Mucosa of descending colon (tissue), 3 donors: ENCODE measurements around the gene HMX1. TPM values are rescaled to one million over a fixed set of nuclear protein-coding genes. Genes with fewer than 3 reads are reported as not detected.

ENCODE experiments used
- ATAC-seq: fragments of 200-7000 bp; cut with Tn5 transposase; one replicate; pipeline ENCODE4 v1.9.1; 2020; ENCODE audit warnings: mild to moderate bottlenecking, moderate library complexity
- DNase-seq, 3 donors: peaks; one replicate each; pipeline ENCODE4 v3.0.0-alpha.2; 2020
- H3K36me3 ChIP-seq: fragments of 200-600 bp; one replicate; pipeline ENCODE4 v1.8.0; 2021; ENCODE audit warnings: low read depth, mild to moderate bottlenecking
- H3K4me1 ChIP-seq: fragments of 200-600 bp; one replicate; pipeline ENCODE4 v1.8.0; 2021; ENCODE audit warnings: low read depth, mild to moderate bottlenecking
- H3K4me3 ChIP-seq: fragments of 200-600 bp; one replicate; pipeline ENCODE4 v1.8.0; 2021; ENCODE audit warnings: mild to moderate bottlenecking
- H3K9me3 ChIP-seq: fragments of 200-600 bp; one replicate; pipeline ENCODE4 v1.8.0; 2021; ENCODE audit warnings: mild to moderate bottlenecking
- intact Hi-C, 2 donors: fragments of 100-400 bp; cut with DNase I in 1 of 2; cut with micrococcal nuclease in 1 of 2; formaldehyde crosslinking; loops; one replicate each; pipeline versions ENCODE4 v1.11.0 to v1.11.1; 2022; cut with DNase I, micrococcal nuclease
- total RNA-seq, 3 donors: library from RNA; stranded (reverse); fragmentation: NEBNext Ultra II Directional in 2 of 3; extraction: Animal tissue kit (Norgen Biotek cat#: 25700) in 2 of 3; gene quantifications; one replicate each; pipeline versions ENCODE4 v1.2.1 to v1.2.4, GENCODE V29; 2021 to 2023
- TF ChIP-seq, protein P1 (sequence below): fragments of 200-600 bp; IDR thresholded peaks from one replicate; pipeline ENCODE4 v1.8.0; 2022; ENCODE audit warnings: antibody characterized with exemption, mild to moderate bottlenecking
- donor health status: DM: no; HTN: no; CAD: no; lungs with moderate emphysema.
- donor health status: DM: no; HTN: no; CAD: no.
- donor health status: DM: no; HTN: yes; CAD: no.

The HMX1 gene
- total RNA-seq, 3 donors from 2014 or later: 0.19 TPM; not detected in 2

GRCh38 chr4:8904041-8904501, 32.4 kb upstream of the HMX1 start:
- TF ChIP-seq, protein P1, sequence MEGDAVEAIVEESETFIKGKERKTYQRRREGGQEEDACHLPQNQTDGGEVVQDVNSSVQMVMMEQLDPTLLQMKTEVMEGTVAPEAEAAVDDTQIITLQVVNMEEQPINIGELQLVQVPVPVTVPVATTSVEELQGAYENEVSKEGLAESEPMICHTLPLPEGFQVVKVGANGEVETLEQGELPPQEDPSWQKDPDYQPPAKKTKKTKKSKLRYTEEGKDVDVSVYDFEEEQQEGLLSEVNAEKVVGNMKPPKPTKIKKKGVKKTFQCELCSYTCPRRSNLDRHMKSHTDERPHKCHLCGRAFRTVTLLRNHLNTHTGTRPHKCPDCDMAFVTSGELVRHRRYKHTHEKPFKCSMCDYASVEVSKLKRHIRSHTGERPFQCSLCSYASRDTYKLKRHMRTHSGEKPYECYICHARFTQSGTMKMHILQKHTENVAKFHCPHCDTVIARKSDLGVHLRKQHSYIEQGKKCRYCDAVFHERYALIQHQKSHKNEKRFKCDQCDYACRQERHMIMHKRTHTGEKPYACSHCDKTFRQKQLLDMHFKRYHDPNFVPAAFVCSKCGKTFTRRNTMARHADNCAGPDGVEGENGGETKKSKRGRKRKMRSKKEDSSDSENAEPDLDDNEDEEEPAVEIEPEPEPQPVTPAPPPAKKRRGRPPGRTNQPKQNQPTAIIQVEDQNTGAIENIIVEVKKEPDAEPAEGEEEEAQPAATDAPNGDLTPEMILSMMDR: no peak
- peaks cover 18% of the 10 kb centered on the region for H3K9me3 ChIP-seq

DNA sequence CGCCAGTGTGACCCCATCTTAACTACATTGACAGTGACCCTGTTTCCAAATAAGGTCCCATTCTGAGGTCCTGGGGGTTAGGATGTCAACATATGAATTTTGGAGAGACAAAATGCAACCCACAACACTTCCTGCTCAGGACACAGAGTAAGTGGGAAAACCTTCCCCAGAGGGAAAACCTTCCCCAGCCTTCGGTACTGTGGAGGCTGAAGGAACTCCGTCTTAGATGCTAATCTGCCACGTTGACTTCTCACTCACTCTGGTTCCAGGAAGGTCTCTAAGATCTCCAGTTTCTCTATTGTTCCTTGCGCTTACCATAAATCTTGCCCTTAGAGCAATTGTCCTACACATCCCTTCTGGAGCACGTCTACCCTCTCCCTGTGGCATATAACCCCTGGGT, 29.7 kb upstream of the HMX1 start:
- TF ChIP-seq, protein P1: no peak
- no peaks in the 10 kb centered on the region for H3K36me3 ChIP-seq
- peaks cover 18% of the 10 kb centered on the region for H3K9me3 ChIP-seq
- DNase-seq (no peak), ATAC-seq (no peak)
- intact Hi-C loops: no loop called here
- H3K4me3 ChIP-seq: no peak overlapping the region
- H3K4me1 ChIP-seq: no peaks in the 10 kb centered on the region

More at GRCh38 chr4:8904041-8904501, 32.4 kb upstream of the HMX1 start:
- DNase-seq: peak in 2 of 3 donors; percentile 2 to 15
- no peak for ATAC-seq
- intact Hi-C loops: no loop called here
- H3K4me1 ChIP-seq: no peaks in the 10 kb centered on the region
- H3K4me3 ChIP-seq: no peak overlapping the region
- no peaks in the 10 kb centered on the region for H3K36me3 ChIP-seq

DNA sequence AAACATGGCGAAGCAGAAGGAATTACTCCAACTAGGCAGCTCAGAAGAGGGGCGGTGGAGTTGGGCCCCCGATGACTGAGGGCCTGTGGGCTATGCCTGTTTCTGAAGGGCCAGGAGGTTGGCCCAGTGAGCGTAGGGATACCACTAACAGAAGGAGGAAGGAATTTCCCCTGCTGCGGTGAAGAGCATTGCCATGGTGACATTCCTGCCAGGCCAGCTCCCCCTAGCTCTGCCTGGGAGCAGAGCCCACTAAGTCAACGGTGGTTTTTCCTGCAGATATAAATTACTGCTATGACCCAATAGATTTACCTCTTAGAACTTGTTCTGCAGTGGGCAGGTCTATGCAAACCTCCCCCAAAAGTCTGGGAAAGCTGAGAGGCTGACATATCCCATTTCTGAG, 28.9 kb upstream of the HMX1 start:
- ATAC-seq (no peak), DNase-seq (no peak)
- Histone ChIP-seq H3K36me3 (no peaks in the 10 kb centered on the region), H3K4me3 (no peak overlapping the region), H3K4me1 (no peaks in the 10 kb centered on the region), H3K9me3 (peaks cover 18% of the 10 kb centered on the region)
- intact Hi-C loops: no loop called here
- TF ChIP-seq, protein P1: no peak

DNA sequence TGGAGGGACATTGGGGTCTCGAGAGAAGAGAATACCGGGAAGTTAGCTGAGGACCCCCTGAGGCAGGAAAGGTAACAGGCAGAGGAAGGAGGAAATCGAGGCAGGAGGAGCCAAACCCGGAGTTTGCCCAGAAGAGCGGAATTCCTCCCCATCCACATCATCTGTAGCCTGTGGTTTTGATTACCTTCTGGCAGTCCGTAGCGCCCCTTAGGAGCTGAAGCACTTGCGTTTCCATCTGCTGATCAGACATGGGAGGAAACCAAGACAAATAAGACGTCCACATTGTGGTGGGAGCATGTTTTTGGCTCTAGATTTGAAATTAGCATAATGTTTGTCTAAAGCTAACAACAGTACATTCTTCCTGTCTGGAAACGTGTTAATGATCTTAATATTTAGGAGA, 26.8 kb upstream of the HMX1 start:
- H3K36me3 ChIP-seq: no peaks in the 10 kb centered on the region
- H3K4me1 ChIP-seq: no peaks in the 10 kb centered on the region
- intact Hi-C loops: no loop called here
- DNase-seq (no peak), ATAC-seq (no peak)
- TF ChIP-seq, protein P1: no peak
- H3K9me3 ChIP-seq: peaks cover 18% of the 10 kb centered on the region
- H3K4me3 ChIP-seq: no peak overlapping the region

- Histone ChIP-seq H3K4me1 (no peaks in the 10 kb centered on the region), H3K4me3 (no peak overlapping the region), H3K36me3 (no peaks in the 10 kb centered on the region), H3K9me3 (peaks cover 18% of the 10 kb centered on the region)
- no peak for ATAC-seq
- TF ChIP-seq, protein P1: no peak
- intact Hi-C loops: no loop called here
- DNase-seq: no peak
Measured at GRCh38 chr4:8897251-8898167, 25.9 kb upstream of the HMX1 start.
